ENCODE measurements around the gene TECPR1. TPM values are rescaled to one million over a fixed set of nuclear protein-coding genes. Genes with fewer than 3 reads are reported as not detected.
A peak's percentile ranks its signal among the peaks of the same experiment; 100 is the strongest.

TECPR1 gene
- total and polyA plus RNA-seq, 2 of the 4 experiments (the other 2 are of a cell fraction), result 11.5 to 14.7 TPM

- dilution Hi-C loops (cut with HindIII; ENCODE audit: low sequenced_read_pairs, unreplicated experiment), result no loop called here
- Histone ChIP-seq H3K9me3 (ENCODE audit: control insufficient read depth, insufficient read depth, low read length) (no peaks in the 10 kb centered on the region), H3K27ac (ENCODE audit: insufficient read depth, low read length) (no peak overlapping the region), H3K4me1 (ENCODE audit: control insufficient read depth, insufficient read depth, low read length) (peaks cover 28% of the 10 kb centered on the region), H2BK15ac (ENCODE audit: low read depth, low read length) (no peak overlapping the region), H4K91ac (ENCODE audit: insufficient read depth, low read depth, low read length) (no peak overlapping the region; the same call in 1 of the 2 replicates), H3K9me1 (ENCODE audit: insufficient read depth, low read length) (peaks cover 10% of the 10 kb centered on the region), H2AFZ (replicated peaks; ENCODE audit: low read length, poor library complexity) (no peak overlapping the region), H3K36me3 (ENCODE audit: control insufficient read depth, insufficient read depth, low read length) (peaks cover 15% of the 10 kb centered on the region; the same call in 1 of the 2 replicates), H3K27me3 (ENCODE audit: control insufficient read depth, insufficient read depth, low read length) (no peaks in the 10 kb centered on the region), H3K4me3 (ENCODE audit: insufficient read depth, low read depth, low read length) (no peak overlapping the region), H3K79me1 (ENCODE audit: low read depth in 1 of 2, low read length in 2 of 2) (peaks cover 5 to 35% of the 10 kb centered on the region in 2 experiments; a peak in 3 of 4 replicates), H2BK120ac (ENCODE audit: low read depth, low read length) (no peak overlapping the region), H3K56ac (ENCODE audit: extremely low read depth, insufficient read depth, low read length) (no peak overlapping the region), H2AK5ac (ENCODE audit: low read depth, low read length) (no peak overlapping the region; the same call in 1 of the 2 replicates), H3K23ac (ENCODE audit: low read depth, low read length) (peak overlapping the region; percentile 42), H2BK5ac (ENCODE audit: low read depth, low read length, poor library complexity, severe bottlenecking) (no peak overlapping the region), H2AK9ac (replicated peaks; ENCODE audit: low read depth, low read length, poor library complexity) (peak overlapping the region; percentile 97), H3K18ac (ENCODE audit: low read depth, low read length) (no peak overlapping the region), H4K20me1 (ENCODE audit: insufficient read depth, low read length) (peaks cover 25% of the 10 kb centered on the region), H3K9ac (ENCODE audit: low read depth, low read length) (no peak overlapping the region), H3K4ac (ENCODE audit: low read depth, low read length) (peak overlapping the region; percentile 78; the same call in 1 of the 2 replicates), H4K5ac (ENCODE audit: low read depth, low read length) (no peak overlapping the region), H4K8ac (ENCODE audit: low read depth in 2 of 2, low read length in 2 of 2) (peak overlapping the region; percentile 85 to 88; a peak in 2 of 4 replicates), H3K4me2 (ENCODE audit: low read depth, low read length) (peak overlapping the region; percentile 85; the same call in 1 of the 2 replicates), H3K14ac (replicated peaks; ENCODE audit: low read depth, low read length) (no peak overlapping the region), H2BK20ac (ENCODE audit: low read depth, low read length) (peak overlapping the region; percentile 34; the same call in 1 of the 2 replicates)
- TF ChIP-seq NFE2L2 (IDR thresholded peaks at IDR 0.05; ENCODE audit: low read depth, low read length) (no peak), RFX5 (IDR thresholded peaks at IDR 0.05; ENCODE audit: low read depth, low read length) (no peak), USF2 (IDR thresholded peaks at IDR 0.05; ENCODE audit: low read depth, low read length) (no peak)
- intact Hi-C loops (cut with micrococcal nuclease), result no loop called here
- ATAC-seq (ENCODE audit: low read depth) (no peak), DNase-seq (no peak)
- CTCF ChIA-PET, result no interaction called here
- BruUV-seq (replicated peaks), result no TSS peak
- WGBS, 2 experiments (ENCODE audit: extremely low coverage in 2 of 2, insufficient read length in 1 of 2), result 28% methylated on average over 4 of the region's 7 CpGs; no CpG with 5 or more reads in 1 of the 2 experiments
- POLR2A ChIA-PET (ENCODE audit: unreplicated experiment), result no interaction called here
- in situ Hi-C loops (cut with MboI; ENCODE audit: low sequenced_read_pairs), result no loop called here
Observed at GRCh38 chr7:98280296-98280695, 28.3 kb upstream of the TECPR1 start.

All from IMR-90 (cell line).